COLO829 (cell line): Measurements from ENCODE around the gene JAKMIP3.
"Not testable (repeated sequence)": the region's sequence is repeated elsewhere in the genome, so short reads cannot be mapped to it uniquely, and the experiment has no call there.

Experiments
- DNase-seq: peaks from one replicate; pipeline ENCODE4 v3.0.0; 2012; ENCODE audit warnings: low spot score

Gene JAKMIP3

GRCh38 chr10:132066186-132066585, 440 bp downstream of the JAKMIP3 start:
- no peak for DNase-seq

- no peak for DNase-seq
Measured at GRCh38 chr10:132066812-132067211, 1.1 kb downstream of the JAKMIP3 start.

GRCh38 chr10:132068431-132069121, 2.8 kb downstream of the JAKMIP3 start:
- no peak for DNase-seq

GRCh38 chr10:132069122-132069848, 3.5 kb downstream of the JAKMIP3 start:
- no peak for DNase-seq

- no peak for DNase-seq
Measured at GRCh38 chr10:132069849-132070182, 4.1 kb downstream of the JAKMIP3 start.

GRCh38 chr10:132070724-132071123, 5.0 kb downstream of the JAKMIP3 start:
- no peak for DNase-seq

- DNase-seq = no peak
Measured at GRCh38 chr10:132071667-132072066, 5.9 kb downstream of the JAKMIP3 start.

- DNase-seq = no peak
Measured at GRCh38 chr10:132075909-132076577, 10.3 kb downstream of the JAKMIP3 start.

GRCh38 chr10:132076578-132077081, 10.9 kb downstream of the JAKMIP3 start:
- DNase-seq = no peak

- no peak for DNase-seq
Measured at GRCh38 chr10:132077091-132077490, 11.3 kb downstream of the JAKMIP3 start.

- no peak for DNase-seq
Measured at GRCh38 chr10:132078746-132079345, 13.1 kb downstream of the JAKMIP3 start.

- not testable (repeated sequence) for DNase-seq
Measured at GRCh38 chr10:132084384-132084783, 18.6 kb downstream of the JAKMIP3 start.

- not testable (repeated sequence) for DNase-seq
Measured at GRCh38 chr10:132093236-132093635, 27.5 kb downstream of the JAKMIP3 start.

GRCh38 chr10:132094581-132095234, 29.0 kb downstream of the JAKMIP3 start:
- DNase-seq = no peak

GRCh38 chr10:132095403-132096113, 29.8 kb downstream of the JAKMIP3 start:
- DNase-seq = no peak

GRCh38 chr10:132096223-132096622, 30.5 kb downstream of the JAKMIP3 start:
- DNase-seq = peak; percentile 65

GRCh38 chr10:132096863-132097478, 31.2 kb downstream of the JAKMIP3 start:
- DNase-seq = no peak

GRCh38 chr10:132097609-132098377, 32.0 kb downstream of the JAKMIP3 start:
- no peak for DNase-seq

GRCh38 chr10:132098539-132099388, 33.0 kb downstream of the JAKMIP3 start:
- DNase-seq = no peak
